Retinal pigment epithelial cell (primary cell): ENCODE data around the gene SRD5A2.

Experiments used
- DNase-seq: peaks from one replicate; pipeline ENCODE4 v3.0.0-alpha.2; 2010; ENCODE audit warnings: low read depth
- H3K4me3 ChIP-seq: 2 replicates; pipeline ENCODE4 v1.5.1; 2011; ENCODE audit warnings: mild to moderate bottlenecking, low read length, control low read depth, moderate library complexity
- TF ChIP-seq, protein P1 (sequence below): conservative IDR thresholded peaks from 2 replicates; pipeline ENCODE4 v1.5.1; 2011; ENCODE audit warnings: low read depth, low read length, control low read depth, inconsistent platforms

The SRD5A2 gene, protein sequence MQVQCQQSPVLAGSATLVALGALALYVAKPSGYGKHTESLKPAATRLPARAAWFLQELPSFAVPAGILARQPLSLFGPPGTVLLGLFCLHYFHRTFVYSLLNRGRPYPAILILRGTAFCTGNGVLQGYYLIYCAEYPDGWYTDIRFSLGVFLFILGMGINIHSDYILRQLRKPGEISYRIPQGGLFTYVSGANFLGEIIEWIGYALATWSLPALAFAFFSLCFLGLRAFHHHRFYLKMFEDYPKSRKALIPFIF

DNA sequence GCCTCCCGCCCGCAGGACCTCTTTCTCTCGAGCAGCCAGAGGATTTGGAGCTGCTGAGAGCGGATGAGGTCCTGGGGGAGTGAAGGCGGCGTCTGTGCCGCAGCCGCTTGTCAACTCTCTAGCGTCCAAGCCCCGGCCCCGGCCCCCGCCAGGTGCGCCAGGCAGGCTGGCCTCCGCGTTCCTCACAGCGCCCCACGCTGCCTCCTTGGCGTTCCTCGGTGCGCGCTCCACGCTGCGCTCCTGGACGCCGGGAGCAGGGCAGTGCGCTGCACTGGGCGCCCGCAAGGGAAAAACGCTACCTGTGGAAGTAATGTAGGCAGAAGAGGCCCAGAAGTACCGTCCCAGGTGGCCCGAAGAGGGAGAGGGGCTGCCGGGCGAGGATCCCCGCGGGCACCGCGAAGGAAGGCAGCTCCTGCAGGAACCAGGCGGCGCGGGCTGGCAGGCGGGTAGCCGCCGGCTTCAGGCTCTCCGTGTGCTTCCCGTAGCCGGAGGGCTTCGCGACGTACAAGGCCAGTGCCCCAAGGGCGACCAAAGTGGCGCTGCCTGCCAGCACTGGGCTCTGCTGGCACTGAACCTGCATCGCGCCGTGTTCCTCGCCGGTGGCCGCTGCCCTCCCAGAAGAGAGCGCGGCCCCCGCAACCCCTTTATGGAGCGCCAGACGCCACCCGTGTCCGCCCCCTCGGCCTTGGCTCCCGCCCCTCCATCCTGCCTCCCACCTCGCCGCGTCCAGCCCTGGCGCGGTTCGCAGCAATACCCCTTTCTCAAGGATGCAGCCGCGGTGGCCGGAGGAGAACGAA lies at the start of gene SRD5A2:
SRD5A2 (minus strand) TSS at position 618 of the 797 bp plus-strand sequence; CDS start at position 580, 38 bp downstream.
- TF ChIP-seq, protein P1, sequence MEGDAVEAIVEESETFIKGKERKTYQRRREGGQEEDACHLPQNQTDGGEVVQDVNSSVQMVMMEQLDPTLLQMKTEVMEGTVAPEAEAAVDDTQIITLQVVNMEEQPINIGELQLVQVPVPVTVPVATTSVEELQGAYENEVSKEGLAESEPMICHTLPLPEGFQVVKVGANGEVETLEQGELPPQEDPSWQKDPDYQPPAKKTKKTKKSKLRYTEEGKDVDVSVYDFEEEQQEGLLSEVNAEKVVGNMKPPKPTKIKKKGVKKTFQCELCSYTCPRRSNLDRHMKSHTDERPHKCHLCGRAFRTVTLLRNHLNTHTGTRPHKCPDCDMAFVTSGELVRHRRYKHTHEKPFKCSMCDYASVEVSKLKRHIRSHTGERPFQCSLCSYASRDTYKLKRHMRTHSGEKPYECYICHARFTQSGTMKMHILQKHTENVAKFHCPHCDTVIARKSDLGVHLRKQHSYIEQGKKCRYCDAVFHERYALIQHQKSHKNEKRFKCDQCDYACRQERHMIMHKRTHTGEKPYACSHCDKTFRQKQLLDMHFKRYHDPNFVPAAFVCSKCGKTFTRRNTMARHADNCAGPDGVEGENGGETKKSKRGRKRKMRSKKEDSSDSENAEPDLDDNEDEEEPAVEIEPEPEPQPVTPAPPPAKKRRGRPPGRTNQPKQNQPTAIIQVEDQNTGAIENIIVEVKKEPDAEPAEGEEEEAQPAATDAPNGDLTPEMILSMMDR: no peak
- no peak for DNase-seq
- no peak within 1 kb of the TSS for H3K4me3 ChIP-seq

DNA sequence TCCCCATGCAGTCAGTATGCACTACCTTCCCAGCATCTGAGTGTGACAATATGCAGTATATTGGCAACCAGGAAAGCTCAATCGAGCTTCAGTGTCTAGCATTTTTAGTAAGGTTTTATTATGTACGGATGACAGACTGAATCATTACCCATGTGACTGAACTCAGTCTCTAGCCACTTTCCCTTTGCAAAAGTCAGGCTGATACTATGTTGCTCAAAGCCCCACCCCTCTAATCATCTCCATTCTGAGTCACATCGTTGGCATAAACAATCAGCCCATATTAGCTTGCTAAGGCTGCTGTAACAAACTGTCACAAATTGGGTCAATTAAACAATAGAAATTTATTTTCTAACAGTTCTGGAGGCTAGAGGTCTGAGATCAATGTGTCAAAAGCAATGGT lies 25.8 kb upstream of the SRD5A2 start:
- H3K4me3 ChIP-seq: no peak overlapping the region
- no peak for DNase-seq
- TF ChIP-seq, protein P1: no peak

DNA sequence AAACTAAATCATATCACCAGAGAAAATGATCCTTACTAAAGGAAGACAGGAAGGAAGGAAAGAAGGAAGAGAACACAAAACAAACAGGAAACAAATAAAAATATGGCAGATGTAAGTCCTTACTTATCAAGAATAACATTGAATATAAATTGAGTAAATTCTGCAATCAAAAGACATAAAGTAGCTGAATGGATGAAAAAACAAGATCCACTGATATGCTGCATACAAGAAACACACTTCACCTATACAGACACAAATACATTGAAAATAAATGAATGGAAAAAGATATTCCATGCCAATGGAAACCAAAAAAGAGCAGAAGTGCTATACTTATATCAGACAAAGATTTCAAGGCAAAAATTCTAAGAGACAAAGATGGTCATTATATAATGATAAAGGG lies 18.0 kb upstream of the SRD5A2 start:
- DNase-seq: no peak
- TF ChIP-seq, protein P1: no peak
- H3K4me3 ChIP-seq: no peak overlapping the region

DNA sequence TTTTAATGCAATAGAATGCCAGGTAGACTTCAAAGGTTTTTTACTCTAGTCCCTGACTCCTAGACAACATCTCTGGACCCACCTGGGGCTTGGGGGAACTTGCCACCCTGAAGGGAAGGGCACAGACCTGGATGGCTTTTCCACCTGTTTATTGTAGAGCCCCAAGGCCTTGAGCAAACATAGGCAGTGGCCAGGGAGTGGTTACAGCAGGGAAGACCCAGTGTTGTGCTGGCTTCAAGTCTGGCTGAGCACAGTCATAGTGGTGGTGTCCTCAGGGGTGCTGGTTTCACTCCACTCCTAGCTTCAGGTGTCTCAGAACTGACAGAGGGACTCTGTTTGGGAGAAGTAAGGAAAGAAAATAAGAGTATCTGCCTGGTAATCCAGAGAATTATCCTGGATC lies 5.5 kb upstream of the SRD5A2 start:
- H3K4me3 ChIP-seq: no peak overlapping the region
- TF ChIP-seq, protein P1: no peak
- DNase-seq: no peak

DNA sequence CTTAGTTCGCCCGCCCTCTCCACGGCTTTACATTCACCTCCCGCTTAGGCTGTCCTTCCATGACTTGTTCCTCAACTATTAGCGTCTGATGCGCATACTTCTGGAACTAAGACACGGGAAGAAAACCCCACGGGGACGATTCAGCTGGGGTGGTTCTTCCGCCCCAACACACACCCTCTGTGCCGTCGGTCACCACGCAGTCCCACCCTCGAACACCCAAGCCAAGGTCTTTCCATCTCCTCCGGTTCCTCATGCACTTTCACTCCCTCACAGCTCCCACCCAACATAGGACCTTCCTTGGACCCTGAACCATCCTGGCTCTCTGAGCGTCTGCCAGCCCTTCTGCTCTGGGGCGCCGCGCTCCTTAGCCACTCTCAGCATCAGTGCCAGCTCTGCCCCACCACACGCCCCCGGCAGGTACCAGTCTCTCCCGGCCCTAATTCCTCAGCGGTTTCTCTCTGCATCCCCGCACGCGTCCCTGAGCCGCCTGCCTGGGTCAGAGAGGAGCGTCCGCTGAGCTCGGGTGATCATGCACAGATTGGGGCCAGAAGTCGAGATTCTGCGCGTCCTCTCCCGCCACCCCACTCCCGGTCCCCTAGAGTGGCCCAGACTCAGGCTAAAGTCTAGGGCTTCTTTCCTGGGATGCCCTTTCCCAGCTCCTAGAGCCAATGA lies 522 bp upstream of the SRD5A2 start:
- TF ChIP-seq, protein P1: no peak
- DNase-seq: no peak

DNA sequence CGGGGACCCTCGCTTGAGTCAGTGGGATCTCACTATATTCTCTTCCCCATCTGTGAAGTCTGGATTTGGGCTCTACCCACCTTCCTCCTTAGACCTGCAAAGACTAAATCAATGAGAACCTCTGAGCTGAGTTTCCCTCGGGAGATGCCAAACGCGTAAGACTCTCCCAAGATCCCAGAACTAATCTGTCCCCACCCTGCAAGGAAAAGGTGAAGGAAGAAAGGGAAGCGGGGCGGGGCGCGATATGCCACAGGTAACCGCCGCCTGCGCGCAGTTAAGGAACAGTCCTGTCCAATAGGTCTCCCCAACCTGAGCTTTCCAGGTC lies 780 bp downstream of the SRD5A2 start:
- no peak for DNase-seq
- H3K4me3 ChIP-seq: no peak overlapping the region
- TF ChIP-seq, protein P1: no peak

More for the DNA sequence above, 522 bp upstream of the SRD5A2 start:
- H3K4me3 ChIP-seq: no peak overlapping the region
